Effector memory CD8-positive, alpha-beta T cell (primary cell): ENCODE measurements around the gene RXRB.

ENCODE experiments used
- ATAC-seq: fragments of 150-1000 bp; cut with Tn5 transposase; replicated peaks from 2 replicates; pipeline ENCODE4 v1.10.0; 2021; ENCODE audit warnings: mild to moderate bottlenecking, moderate library complexity
- DNase-seq, 3 experiments: peaks; one replicate each; pipeline ENCODE4 v3.0.0; 2021
- H3K27ac Mint-ChIP-seq, 2 donors: one replicate each; pipeline ENCODE4 v1.8.0; 2022; ENCODE audit warnings: mild to moderate bottlenecking in 2 of 2, mixed read lengths in 2 of 2, moderate library complexity in 2 of 2
- H3K27me3 Mint-ChIP-seq, 2 donors: one replicate each; pipeline ENCODE4 v1.8.0; 2022; ENCODE audit warnings: mixed read lengths in 2 of 2
- H3K36me3 Mint-ChIP-seq: one replicate; pipeline ENCODE4 v1.8.0; 2022; ENCODE audit warnings: mild to moderate bottlenecking, moderate library complexity, mixed read lengths; ENCODE audit not compliant: insufficient read depth
- H3K4me1 Mint-ChIP-seq, 2 donors: one replicate each; pipeline ENCODE4 v1.8.0; 2022; ENCODE audit warnings: low read depth in 2 of 2, mixed read lengths in 2 of 2
- H3K4me3 Mint-ChIP-seq, 2 donors: one replicate each; pipeline ENCODE4 v1.8.0; 2022; ENCODE audit warnings: mild to moderate bottlenecking in 2 of 2, mixed read lengths in 2 of 2, moderate library complexity in 2 of 2
- H3K9me3 Mint-ChIP-seq, 2 donors: one replicate each; pipeline ENCODE4 v1.8.0; 2022; ENCODE audit warnings: mixed read lengths in 2 of 2

The RXRB gene

DNA sequence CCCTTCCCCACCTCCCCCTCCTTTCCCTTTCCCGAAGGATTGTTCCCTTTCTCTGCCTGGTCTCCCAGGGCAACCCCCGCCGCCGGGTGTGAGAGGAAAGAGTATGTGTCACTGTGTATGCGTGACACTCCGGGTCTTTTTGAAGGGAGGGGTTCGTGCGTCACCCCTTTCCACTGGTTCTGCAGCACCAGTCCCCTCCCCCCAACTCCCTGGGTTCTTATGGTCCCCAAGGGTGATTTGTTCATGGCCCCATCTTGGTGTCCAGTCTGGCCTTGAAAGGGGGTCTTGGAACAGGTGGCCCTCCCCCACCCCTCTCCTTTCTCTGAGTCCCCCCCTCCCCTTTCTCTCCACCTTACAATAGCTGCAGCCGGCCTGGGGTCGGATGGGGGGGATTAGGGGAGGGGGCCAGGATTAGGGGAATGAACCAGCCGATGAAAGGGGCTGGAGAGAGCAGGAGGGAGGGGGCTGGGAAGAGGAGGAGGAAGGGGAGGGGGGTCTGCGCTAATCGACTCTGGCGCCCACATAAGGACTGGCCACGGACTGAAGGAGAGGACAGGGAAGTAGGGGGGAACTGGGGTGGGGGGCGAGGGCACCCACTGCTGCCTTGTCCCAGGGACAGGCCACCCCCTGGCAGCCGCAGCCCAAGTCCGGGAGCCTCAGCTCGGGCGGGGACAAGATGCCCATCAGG is 6.5 kb upstream of the RXRB start:
- no peaks in the 10 kb centered on the region for H3K9me3 Mint-ChIP-seq
- DNase-seq: no peak
- no peak for ATAC-seq
- H3K36me3 Mint-ChIP-seq: peaks cover 35% of the 10 kb centered on the region
- peaks cover 0 to 2% of the 10 kb centered on the region in 2 donors for H3K27me3 Mint-ChIP-seq
- H3K4me3 Mint-ChIP-seq: peak overlapping the region; percentile 10 to 83
- H3K27ac Mint-ChIP-seq: peak overlapping the region in 1 of 2 donors; percentile 96
- peaks cover 45 to 46% of the 10 kb centered on the region in 2 donors for H3K4me1 Mint-ChIP-seq

DNA sequence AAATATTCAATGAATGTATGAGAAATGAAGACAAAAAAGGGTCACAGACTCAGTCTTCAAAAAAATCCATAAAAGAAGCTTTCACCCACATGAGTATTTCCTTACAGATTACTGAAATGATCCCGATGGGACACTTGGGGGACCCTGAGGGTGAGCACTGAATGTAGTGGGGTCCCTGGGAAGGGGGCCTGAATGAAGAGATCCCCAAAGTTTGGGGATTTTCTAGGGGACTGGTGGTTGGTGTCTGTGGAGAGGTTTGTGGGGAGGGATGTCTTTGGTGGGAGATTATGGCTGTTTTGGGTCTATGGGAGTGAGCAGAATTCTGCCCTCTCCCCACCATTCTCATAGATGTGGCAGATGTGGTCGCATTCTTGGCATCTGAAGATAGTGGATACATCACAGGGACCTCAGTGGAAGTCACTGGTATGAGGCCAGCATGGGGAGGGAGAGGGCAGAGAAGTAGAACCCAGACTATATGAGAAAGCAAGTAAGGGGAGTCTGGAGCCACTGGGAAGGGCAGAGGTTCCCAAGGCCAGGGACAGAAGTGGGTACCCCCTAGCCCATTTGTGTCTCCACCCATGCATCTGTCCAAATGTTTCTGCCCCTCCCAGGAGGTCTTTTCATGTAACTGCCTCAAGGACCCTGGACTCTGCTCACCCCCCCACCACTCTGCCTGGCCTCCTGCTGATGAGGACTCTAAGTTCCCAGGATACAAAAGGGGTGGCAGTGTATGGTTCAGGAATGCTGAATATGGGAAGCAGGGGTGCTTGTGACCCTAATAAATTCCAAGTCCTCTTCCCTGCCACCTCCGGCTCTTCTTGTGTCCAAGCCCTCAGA is 5.8 kb upstream of the RXRB start:
- Mint-ChIP-seq H3K9me3 (no peaks in the 10 kb centered on the region), H3K27ac (peak overlapping the region; percentile 35 to 44), H3K27me3 (no peaks in the 10 kb centered on the region), H3K4me1 (peaks cover 52 to 53% of the 10 kb centered on the region in 2 donors), H3K36me3 (peaks cover 39% of the 10 kb centered on the region), H3K4me3 (peak overlapping the region; percentile 88 to 92)
- ATAC-seq (no peak), DNase-seq (no peak)

DNA sequence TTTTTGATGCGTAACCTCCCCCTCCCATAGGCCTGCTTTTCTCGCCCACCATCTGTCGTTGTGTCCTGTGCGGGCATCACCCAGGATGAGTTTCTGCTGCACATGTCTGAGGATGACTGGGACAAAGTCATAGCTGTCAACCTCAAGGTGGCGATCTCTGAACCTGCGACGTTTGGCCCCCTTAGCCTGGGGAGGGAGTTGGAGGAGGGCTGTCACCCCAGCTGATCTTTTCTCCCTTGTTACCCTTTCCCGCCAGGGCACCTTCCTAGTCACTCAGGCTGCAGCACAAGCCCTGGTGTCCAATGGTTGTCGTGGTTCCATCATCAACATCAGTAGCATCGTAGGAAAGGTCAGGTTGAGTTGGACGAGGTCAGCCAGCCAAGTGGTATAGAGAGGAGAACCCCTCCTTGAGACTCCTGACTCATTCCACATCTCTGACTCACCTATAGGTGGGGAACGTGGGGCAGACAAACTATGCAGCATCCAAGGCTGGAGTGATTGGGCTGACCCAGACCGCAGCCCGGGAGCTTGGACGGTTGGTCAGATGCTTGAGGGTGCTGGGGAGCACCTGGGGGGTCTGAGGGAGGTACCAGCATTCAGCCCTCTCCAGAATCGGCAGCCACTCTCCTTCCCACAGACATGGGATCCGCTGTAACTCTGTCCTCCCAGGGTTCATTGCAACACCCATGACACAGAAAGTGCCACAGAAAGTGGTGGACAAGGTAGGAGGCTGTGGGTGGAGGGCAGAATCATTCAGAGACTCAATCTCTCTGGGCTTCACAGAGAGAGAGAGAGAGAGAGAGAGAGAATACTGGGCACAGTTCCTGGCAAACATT is 4.9 kb upstream of the RXRB start:
- DNase-seq (no peak), ATAC-seq (no peak)
- H3K27ac Mint-ChIP-seq: peak overlapping the region; percentile 35 to 81
- peak overlapping the region; percentile 88 to 92 for H3K4me3 Mint-ChIP-seq
- no peaks in the 10 kb centered on the region for H3K9me3 Mint-ChIP-seq
- peaks cover 43% of the 10 kb centered on the region for H3K36me3 Mint-ChIP-seq
- no peaks in the 10 kb centered on the region for H3K27me3 Mint-ChIP-seq
- peaks cover 60% of the 10 kb centered on the region in 2 donors for H3K4me1 Mint-ChIP-seq

DNA sequence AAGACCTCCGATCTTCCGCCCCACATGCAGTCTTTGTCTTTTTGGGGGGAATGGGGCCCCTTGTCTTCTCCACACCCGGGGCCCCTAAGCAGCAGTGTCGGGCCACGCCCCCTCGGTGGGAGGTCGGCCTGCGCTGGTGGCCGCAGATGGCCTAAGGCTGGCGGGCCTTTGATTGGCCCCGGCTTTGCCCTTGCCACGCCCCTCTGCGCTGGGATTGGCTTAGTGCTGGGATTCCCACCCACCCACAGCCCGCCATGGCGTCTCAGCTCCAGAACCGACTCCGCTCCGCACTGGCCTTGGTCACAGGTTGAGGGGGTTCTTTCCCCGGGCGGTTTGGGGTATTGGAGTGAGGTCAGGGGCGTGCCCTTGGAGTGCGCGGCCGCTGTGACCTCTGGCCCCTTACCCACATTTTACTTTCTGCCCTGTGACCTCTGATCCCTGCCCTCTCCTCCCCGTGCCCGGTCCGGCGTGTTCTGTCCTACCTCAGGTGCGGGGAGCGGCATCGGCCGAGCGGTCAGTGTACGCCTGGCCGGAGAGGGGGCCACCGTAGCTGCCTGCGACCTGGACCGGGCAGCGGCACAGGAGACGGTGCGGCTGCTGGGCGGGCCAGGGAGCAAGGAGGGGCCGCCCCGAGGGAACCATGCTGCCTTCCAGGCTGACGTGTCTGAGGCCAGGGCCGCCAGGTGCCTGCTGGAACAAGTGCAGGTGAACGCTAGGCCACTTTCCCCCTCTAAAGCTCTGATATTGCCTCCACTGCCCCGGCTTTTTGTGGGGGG is 4.1 kb upstream of the RXRB start, which contains the start of gene HSD17B8:
Gene HSD17B8 (plus strand): TSS at position 241 of the 776 bp plus-strand sequence. CDS start 14 bp downstream, at position 255.
- peak; percentile 78 to 87 (median 84) for DNase-seq
- H3K27me3 Mint-ChIP-seq: no peaks in the 10 kb centered on the region
- peaks cover 44% of the 10 kb centered on the region for H3K36me3 Mint-ChIP-seq

DNA sequence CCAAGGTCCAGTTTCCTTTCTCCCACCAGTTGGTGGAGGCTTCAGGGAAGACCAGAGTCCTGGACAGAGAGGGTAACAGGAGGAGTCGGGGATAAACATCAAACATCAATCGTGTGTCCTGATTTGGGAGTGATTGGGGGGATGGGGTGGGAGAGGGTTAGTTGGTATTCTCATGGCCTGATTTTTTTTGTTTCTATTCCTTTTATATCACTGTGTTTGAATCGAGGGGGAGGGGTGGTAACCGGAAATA is 3.6 kb upstream of the RXRB start:
- H3K27ac Mint-ChIP-seq: peak overlapping the region; percentile 57 to 81
- H3K4me3 Mint-ChIP-seq: peak overlapping the region; percentile 88 to 92
- ATAC-seq (no peak), DNase-seq (no peak)
- H3K27me3 Mint-ChIP-seq: no peaks in the 10 kb centered on the region
- H3K9me3 Mint-ChIP-seq: no peaks in the 10 kb centered on the region
- peaks cover 59 to 60% of the 10 kb centered on the region in 2 donors for H3K4me1 Mint-ChIP-seq
- H3K36me3 Mint-ChIP-seq: peaks cover 46% of the 10 kb centered on the region

More for the DNA sequence above, 4.1 kb upstream of the RXRB start, which contains the start of gene HSD17B8:
- H3K9me3 Mint-ChIP-seq: no peaks in the 10 kb centered on the region
- peak within 1 kb of the TSS; percentile 57 to 81 for H3K27ac Mint-ChIP-seq
- peak; percentile 58 for ATAC-seq
- H3K4me1 Mint-ChIP-seq: peaks cover 59% of the 10 kb centered on the region in 2 donors
- H3K4me3 Mint-ChIP-seq: peak within 1 kb of the TSS; percentile 88 to 92

DNA sequence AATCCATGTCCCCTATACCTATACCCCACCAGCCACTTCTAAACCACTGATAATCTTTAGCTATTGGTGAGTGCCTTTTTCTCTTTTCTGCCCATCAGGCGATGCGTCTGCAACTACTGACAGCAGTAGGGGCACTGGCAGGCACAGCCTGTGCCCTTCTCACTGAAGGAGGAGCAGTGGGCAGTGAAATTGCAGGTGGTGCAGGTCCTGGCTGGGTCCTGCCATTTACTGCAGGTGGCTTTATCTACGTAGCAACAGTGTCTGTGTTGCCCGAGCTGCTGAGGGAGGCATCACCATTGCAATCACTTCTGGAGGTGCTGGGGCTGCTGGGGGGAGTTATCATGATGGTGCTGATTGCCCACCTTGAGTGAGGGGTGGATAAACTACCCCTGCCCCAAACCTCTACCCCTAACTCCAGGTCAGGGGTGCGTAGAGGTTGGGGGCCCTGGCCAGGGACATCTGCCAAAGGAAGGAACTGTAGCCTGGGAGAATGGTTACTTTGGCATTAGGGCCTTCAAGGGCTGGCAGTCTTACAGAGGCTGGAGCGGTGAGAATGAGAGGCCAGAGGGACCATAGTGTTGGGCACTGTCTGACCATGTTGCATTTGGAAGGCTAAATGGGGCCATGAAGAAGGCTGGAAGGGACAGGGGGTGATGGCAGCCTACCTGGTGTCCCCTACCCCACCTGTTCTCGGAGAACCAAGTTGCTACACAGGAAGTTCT is 3.1 kb upstream of the RXRB start:
- Mint-ChIP-seq H3K27me3 (no peaks in the 10 kb centered on the region), H3K36me3 (peaks cover 48% of the 10 kb centered on the region), H3K4me3 (peak overlapping the region; percentile 88 to 92), H3K4me1 (peaks cover 59 to 60% of the 10 kb centered on the region in 2 donors), H3K27ac (peak overlapping the region; percentile 57 to 81), H3K9me3 (no peaks in the 10 kb centered on the region)
- DNase-seq (no peak), ATAC-seq (no peak)

DNA sequence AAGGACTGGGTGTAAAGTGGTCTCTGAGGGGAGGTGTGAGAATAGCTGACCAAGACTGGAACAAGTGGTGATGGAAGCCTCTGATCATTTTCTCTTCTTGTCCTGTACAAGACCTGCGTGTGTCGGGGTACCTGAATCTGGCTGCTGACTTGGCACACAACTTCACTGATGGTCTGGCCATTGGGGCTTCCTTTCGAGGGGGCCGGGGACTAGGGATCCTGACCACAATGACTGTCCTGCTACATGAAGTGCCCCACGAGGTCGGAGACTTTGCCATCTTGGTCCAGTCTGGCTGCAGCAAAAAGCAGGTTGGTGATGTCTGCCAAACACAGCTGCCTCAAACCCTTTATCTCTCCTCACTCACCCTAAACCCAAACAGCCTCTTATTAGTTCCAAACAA is 2.3 kb upstream of the RXRB start:
- H3K27ac Mint-ChIP-seq: peak overlapping the region in 1 of 2 donors; percentile 99
- H3K4me3 Mint-ChIP-seq: peak overlapping the region; percentile 13 to 42
- no peak for DNase-seq
- no peaks in the 10 kb centered on the region for H3K27me3 Mint-ChIP-seq
- H3K36me3 Mint-ChIP-seq: peaks cover 44% of the 10 kb centered on the region
- no peaks in the 10 kb centered on the region for H3K9me3 Mint-ChIP-seq
- ATAC-seq: no peak
- H3K4me1 Mint-ChIP-seq: peaks cover 65 to 66% of the 10 kb centered on the region in 2 donors

DNA sequence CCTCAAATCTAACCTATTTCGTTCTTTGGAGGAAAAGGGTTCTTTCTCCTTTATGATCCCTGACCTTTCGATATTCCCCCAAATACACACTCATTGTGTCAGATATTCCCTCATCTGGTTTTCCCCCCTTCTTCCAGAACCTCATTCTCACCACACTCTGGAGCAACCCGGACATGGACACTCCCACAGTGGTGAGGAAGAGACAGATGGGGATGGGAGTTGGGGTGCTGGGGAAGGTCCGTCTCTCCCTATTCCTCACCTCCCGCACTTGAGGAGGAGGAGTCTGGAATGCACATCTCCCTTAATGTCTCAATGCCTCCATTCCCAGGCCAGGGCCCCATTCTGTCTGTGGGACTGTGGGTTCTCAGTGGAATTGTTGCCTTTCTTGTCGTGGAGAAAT is 1.5 kb upstream of the RXRB start:
- H3K4me3 Mint-ChIP-seq: peak overlapping the region; percentile 100
- H3K27ac Mint-ChIP-seq: peak overlapping the region; percentile 60 to 99
- ATAC-seq (no peak), DNase-seq (no peak)
- peaks cover 70% of the 10 kb centered on the region in 2 donors for H3K4me1 Mint-ChIP-seq
- H3K36me3 Mint-ChIP-seq: peaks cover 47% of the 10 kb centered on the region
- H3K9me3 Mint-ChIP-seq: no peaks in the 10 kb centered on the region
- no peaks in the 10 kb centered on the region for H3K27me3 Mint-ChIP-seq

DNA sequence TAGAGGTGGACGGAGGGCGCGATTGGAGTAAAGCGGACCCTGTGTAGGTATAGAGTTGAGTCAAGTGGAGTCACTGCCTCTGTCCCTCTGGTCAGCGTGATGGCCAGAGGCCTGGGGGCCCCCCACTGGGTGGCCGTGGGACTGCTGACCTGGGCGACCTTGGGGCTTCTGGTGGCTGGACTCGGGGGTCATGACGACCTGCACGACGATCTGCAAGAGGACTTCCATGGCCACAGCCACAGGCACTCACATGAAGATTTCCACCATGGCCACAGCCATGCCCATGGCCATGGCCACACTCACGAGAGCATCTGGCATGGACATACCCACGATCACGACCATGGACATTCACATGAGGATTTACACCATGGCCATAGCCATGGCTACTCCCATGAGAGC is 681 bp upstream of the RXRB start:
- H3K27ac Mint-ChIP-seq: peak overlapping the region; percentile 99
- DNase-seq (no peak), ATAC-seq (no peak)
- peaks cover 55% of the 10 kb centered on the region for H3K36me3 Mint-ChIP-seq
- H3K9me3 Mint-ChIP-seq: no peaks in the 10 kb centered on the region
- H3K27me3 Mint-ChIP-seq: no peaks in the 10 kb centered on the region
- peaks cover 70% of the 10 kb centered on the region in 2 donors for H3K4me1 Mint-ChIP-seq
- H3K4me3 Mint-ChIP-seq: peak overlapping the region; percentile 100

DNA sequence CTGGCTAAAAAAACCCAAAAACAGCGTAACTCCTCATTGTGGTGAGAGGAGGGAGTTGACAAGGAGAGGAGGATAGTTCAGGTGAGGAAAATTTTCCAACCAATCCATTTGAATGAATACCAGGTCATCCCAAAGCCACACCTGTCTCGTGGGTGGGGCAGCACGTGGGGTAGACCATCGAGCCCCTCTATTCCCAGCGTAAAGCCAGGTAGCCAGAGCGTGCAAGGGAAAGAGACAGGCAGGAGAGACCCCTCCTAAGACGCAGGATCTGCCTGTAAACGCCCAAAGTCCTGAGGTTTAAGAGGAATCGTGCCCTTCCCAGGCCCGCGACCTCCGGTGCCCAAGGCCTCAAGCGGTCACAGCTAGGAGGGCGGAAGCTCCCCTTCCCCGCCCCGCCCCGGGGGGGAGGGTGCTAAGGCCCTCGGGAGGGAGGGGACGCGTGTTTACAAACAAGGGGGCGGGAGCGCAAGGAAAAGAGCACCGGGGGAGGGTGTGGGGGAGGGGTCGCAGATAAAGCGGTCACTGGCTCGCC is 712 bp downstream of the RXRB start:
- Mint-ChIP-seq H3K4me3 (peak overlapping the region; percentile 100), H3K27me3 (no peaks in the 10 kb centered on the region), H3K4me1 (peaks cover 61% of the 10 kb centered on the region in 2 donors), H3K36me3 (peaks cover 60% of the 10 kb centered on the region), H3K27ac (peak overlapping the region; percentile 99), H3K9me3 (no peaks in the 10 kb centered on the region)
- ATAC-seq: peak; percentile 26
- no peak for DNase-seq

DNA sequence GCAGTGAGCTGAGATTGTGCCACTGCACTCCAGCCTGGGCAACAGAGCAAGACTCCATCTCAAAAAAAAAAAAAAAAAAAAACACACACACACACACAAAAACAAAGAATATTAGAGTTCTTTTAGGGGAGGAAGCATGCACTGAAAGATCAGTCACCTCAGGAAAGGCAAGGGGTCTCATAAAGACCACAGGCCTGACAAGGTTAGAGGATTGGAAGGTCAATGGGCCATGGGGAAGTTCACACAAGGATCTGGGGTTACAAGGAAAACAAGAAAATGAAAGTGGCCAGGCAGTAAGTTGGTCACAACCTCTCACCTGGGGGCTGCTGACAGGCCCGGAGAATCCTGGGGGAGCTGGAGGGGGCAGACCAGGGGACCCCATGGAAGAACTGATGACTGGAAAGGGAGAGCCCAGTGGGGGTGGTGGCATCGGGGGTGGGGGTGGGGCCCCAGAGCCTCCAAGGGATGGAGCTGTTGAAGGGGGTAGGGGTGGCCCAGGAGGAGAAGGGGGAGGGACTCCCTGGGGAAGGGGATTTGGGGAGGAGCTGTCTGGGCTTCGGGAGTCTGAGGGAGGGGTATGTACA is 1.5 kb downstream of the RXRB start:
- Mint-ChIP-seq H3K27me3 (no peaks in the 10 kb centered on the region), H3K36me3 (peaks cover 67% of the 10 kb centered on the region), H3K9me3 (no peaks in the 10 kb centered on the region), H3K4me3 (peak overlapping the region; percentile 100), H3K4me1 (peaks cover 57% of the 10 kb centered on the region in 2 donors), H3K27ac (peak overlapping the region; percentile 99)
- ATAC-seq (no peak), DNase-seq (no peak)
